Ovary (tissue), 1 donor: Measurements from ENCODE around the gene MAP7D3.

Experiments used
- EP300 ChIP-seq: sonication (generic); formaldehyde crosslinking; IDR thresholded peaks from one replicate; pipeline ENCODE4 v1.6.1; 2017; ENCODE audit warnings: antibody characterized with exemption
- POLR2A ChIP-seq: fragments of 450-650 bp; IDR thresholded peaks from one replicate; pipeline ENCODE4 v1.6.1; 2017; ENCODE audit warnings: antibody characterized with exemption, mild to moderate bottlenecking, moderate library complexity

- no peak for TF ChIP-seq POLR2A
- no peak for TF ChIP-seq EP300
Measured at GRCh38 chrX:136227074-136227473, 24.1 kb downstream of the MAP7D3 start.
